NCI-H526 (cell line): ENCODE measurements around the gene PIN1.

ENCODE experiments used
- DNase-seq, 2 experiments: peaks; one replicate each; lab custom pipeline; 2025; lab: John Stamatoyannopoulos, UW

The PIN1 gene

GRCh38 chr19:9891609-9892373, 56.7 kb downstream of the PIN1 start:
- no peak for DNase-seq
